Left ventricle myocardium inferior (tissue), 1 donor: Measurements from ENCODE around the gene SLC4A3. TPM values are rescaled to one million over a fixed set of nuclear protein-coding genes. Genes with fewer than 3 reads are reported as not detected.

Experiments used
- DNase-seq: peaks from one replicate; pipeline ENCODE4 v3.0.0-alpha.2; 2020
- H3K27ac ChIP-seq: fragments of 200-600 bp; replicated peaks from 2 replicates; pipeline ENCODE4 v1.8.0; 2021
- H3K27me3 ChIP-seq: fragments of 200-600 bp; 2 replicates; pipeline ENCODE4 v1.8.0; 2021; ENCODE audit warnings: low read depth
- H3K36me3 ChIP-seq: fragments of 200-600 bp; 2 replicates; pipeline ENCODE4 v1.8.0; 2021
- H3K4me1 ChIP-seq: fragments of 200-600 bp; 2 replicates; pipeline ENCODE4 v1.8.0; 2021
- H3K4me3 ChIP-seq: fragments of 200-600 bp; 2 replicates; pipeline ENCODE4 v1.8.0; 2021; ENCODE audit warnings: mild to moderate bottlenecking, moderate library complexity
- H3K9me3 ChIP-seq: fragments of 200-600 bp; replicated peaks from 2 replicates; pipeline ENCODE4 v1.8.0; 2021
- intact Hi-C: fragments of 100-400 bp; cut with micrococcal nuclease; formaldehyde crosslinking; loops from one replicate; pipeline ENCODE4 v1.11.0; 2022
- total RNA-seq: library from RNA; stranded (reverse); fragmentation: NEBNext Ultra II Directional; extraction: Animal tissue kit (Norgen Biotek cat#: 25700); gene quantifications from one replicate; pipeline ENCODE4 v1.2.1, GENCODE V29; 2021
- TF ChIP-seq, protein P1 (sequence below): fragments of 200-600 bp; IDR thresholded peaks from 2 replicates; pipeline ENCODE4 v1.8.0; 2021; ENCODE audit warnings: antibody characterized with exemption, mild to moderate bottlenecking, borderline replicate concordance
- donor health status: DM: no; HTN: yes; CAD: no; lungs with severe emphysema.

The SLC4A3 gene
- total RNA-seq, 1 donor from 2014 or later: 426 TPM

DNA sequence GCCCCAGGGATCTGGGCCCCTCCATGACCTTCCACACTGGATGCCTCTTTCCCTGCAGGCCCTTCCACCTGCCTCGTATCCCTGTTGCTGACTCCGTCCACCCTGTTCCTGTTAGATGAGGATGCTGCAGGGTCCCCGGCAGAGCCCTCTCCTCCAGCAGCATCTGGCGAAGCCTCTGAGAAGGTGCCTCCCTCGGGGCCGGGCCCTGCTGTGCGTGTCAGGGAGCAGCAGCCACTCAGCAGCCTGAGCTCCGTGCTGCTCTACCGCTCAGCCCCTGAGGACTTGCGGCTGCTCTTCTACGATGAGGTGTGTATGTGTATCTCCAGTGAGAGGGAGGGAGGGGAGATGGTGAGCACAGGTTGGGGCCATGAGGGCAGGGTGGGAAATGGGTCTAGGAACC lies 12.4 kb upstream of the SLC4A3 start:
- TF ChIP-seq, protein P1, sequence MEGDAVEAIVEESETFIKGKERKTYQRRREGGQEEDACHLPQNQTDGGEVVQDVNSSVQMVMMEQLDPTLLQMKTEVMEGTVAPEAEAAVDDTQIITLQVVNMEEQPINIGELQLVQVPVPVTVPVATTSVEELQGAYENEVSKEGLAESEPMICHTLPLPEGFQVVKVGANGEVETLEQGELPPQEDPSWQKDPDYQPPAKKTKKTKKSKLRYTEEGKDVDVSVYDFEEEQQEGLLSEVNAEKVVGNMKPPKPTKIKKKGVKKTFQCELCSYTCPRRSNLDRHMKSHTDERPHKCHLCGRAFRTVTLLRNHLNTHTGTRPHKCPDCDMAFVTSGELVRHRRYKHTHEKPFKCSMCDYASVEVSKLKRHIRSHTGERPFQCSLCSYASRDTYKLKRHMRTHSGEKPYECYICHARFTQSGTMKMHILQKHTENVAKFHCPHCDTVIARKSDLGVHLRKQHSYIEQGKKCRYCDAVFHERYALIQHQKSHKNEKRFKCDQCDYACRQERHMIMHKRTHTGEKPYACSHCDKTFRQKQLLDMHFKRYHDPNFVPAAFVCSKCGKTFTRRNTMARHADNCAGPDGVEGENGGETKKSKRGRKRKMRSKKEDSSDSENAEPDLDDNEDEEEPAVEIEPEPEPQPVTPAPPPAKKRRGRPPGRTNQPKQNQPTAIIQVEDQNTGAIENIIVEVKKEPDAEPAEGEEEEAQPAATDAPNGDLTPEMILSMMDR: no peak
- DNase-seq: no peak
- H3K4me1 ChIP-seq: peaks cover 49% of the 10 kb centered on the region
- peak overlapping the region; percentile 87 for H3K27ac ChIP-seq
- no peaks in the 10 kb centered on the region for H3K9me3 ChIP-seq
- peaks cover 36% of the 10 kb centered on the region for H3K36me3 ChIP-seq
- no peaks in the 10 kb centered on the region for H3K27me3 ChIP-seq
- intact Hi-C loops: no loop called here
- H3K4me3 ChIP-seq: no peak overlapping the region

DNA sequence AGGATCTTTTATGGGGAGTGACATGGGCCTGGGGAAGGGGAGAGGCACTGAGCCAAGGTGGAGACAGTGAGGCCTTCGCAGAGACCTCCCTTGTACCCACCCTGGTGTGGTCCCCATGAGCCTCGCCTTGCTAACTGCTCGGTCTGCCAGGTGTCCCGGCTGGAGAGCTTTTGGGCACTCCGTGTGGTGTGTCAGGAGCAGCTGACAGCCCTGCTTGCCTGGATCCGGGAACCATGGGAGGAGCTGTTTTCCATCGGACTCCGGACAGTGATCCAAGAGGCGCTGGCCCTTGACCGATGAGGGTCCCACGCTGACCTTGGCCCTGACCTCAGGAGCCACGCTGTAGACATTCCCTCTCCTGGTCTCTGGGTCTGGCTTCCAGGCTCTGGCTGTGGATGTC lies 11.5 kb upstream of the SLC4A3 start:
- Histone ChIP-seq H3K9me3 (no peaks in the 10 kb centered on the region), H3K27me3 (no peaks in the 10 kb centered on the region), H3K36me3 (peaks cover 34% of the 10 kb centered on the region), H3K27ac (peak overlapping the region; percentile 87), H3K4me1 (peaks cover 42% of the 10 kb centered on the region), H3K4me3 (no peak overlapping the region)
- intact Hi-C loops: no loop called here
- TF ChIP-seq, protein P1: no peak
- DNase-seq: no peak

DNA sequence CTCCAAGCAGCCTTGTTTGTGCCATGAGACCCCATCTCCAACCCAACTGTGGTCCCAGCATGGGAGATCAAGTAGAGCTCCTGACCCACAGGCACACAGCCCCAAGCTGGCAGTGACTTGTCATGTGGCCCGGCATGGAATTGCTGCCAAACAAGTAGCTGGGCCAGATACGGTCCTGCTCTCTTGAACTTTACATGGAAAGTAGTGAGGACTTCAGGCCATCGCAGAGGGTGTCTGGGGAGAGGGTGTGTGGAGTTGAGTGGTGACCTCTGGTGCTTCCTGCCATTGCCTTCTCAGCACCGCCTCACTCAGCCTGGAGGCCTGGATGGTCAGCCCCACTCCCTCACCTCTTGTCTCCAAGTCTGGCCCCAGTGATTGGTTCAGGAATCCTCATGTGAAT lies 10.9 kb upstream of the SLC4A3 start:
- peak overlapping the region; percentile 87 for H3K27ac ChIP-seq
- peak; percentile 60 for DNase-seq
- no peaks in the 10 kb centered on the region for H3K9me3 ChIP-seq
- no peak overlapping the region for H3K4me3 ChIP-seq
- peaks cover 44% of the 10 kb centered on the region for H3K4me1 ChIP-seq
- intact Hi-C loops: no loop called here
- H3K36me3 ChIP-seq: peaks cover 27% of the 10 kb centered on the region
- H3K27me3 ChIP-seq: no peaks in the 10 kb centered on the region
- TF ChIP-seq, protein P1: no peak

DNA sequence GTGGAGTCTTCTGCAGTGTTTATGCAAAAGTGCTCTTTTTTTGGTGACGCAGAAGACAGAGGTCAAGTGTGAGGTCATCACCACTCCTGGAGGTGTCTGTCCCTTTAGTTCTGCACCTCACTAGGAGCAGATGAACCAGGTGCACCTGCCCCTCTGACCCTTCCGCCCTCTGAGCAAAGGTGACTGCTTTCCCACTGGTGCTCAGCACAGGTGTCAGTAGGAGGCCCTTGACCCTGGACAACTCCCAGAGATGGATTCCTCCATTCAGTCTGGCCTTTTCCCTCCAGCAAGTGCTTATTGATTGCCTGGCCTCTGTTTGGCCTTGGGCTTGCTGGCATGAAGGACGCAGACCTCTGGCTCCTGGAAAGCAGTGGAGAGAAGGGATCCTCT lies 8.7 kb upstream of the SLC4A3 start:
- H3K9me3 ChIP-seq: no peaks in the 10 kb centered on the region
- H3K27me3 ChIP-seq: no peaks in the 10 kb centered on the region
- peaks cover 57% of the 10 kb centered on the region for H3K4me1 ChIP-seq
- intact Hi-C loops: no loop called here
- H3K36me3 ChIP-seq: peaks cover 20% of the 10 kb centered on the region
- TF ChIP-seq, protein P1: no peak
- DNase-seq: no peak
- peak overlapping the region; percentile 87 for H3K27ac ChIP-seq
- no peak overlapping the region for H3K4me3 ChIP-seq

DNA sequence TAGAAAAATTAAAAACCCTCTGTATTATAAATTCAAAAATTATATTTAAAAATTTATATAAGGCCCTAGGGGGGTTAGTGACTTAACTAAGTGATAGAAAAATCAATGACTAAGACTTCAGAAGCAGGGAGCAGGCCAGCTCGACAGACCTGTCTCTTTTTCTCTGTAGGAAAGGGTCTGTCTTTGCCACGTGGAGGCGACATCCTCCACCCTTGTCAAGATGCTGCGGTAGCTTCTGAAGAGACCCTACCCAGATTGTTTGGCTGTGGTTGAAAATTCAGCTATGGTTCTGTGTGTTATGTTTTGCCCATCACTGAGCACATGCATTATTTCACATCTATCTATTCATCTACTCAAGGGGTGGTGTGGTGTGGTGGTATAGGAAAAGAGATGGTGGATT lies 8.2 kb upstream of the SLC4A3 start:
- Histone ChIP-seq H3K27ac (peak overlapping the region; percentile 87), H3K4me3 (no peak overlapping the region), H3K9me3 (no peaks in the 10 kb centered on the region), H3K36me3 (peaks cover 15% of the 10 kb centered on the region), H3K4me1 (peaks cover 62% of the 10 kb centered on the region), H3K27me3 (no peaks in the 10 kb centered on the region)
- TF ChIP-seq, protein P1: no peak
- intact Hi-C loops: no loop called here
- no peak for DNase-seq

DNA sequence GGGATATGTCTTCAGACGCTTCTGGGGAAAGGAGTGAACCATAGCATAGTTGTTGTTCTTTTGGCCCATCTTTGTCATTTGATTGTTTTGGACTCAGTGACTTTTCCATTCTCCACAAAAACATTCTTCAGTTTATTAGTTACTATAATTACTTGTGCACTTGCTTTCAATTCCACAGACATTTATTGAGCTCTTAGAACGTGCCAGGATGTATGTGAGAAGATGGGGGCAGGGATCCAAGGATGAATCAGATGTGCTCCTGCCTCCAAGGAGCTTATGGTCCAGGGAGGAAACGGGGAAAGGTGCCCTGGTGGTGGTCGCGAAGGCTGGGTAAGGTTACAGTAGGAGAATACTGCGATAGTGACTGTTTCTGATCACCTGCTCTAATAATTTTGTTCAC lies 6.9 kb upstream of the SLC4A3 start:
- no peak overlapping the region for H3K27ac ChIP-seq
- H3K36me3 ChIP-seq: peaks cover 6% of the 10 kb centered on the region
- H3K27me3 ChIP-seq: no peaks in the 10 kb centered on the region
- TF ChIP-seq, protein P1: no peak
- H3K4me1 ChIP-seq: peaks cover 69% of the 10 kb centered on the region
- no peak overlapping the region for H3K4me3 ChIP-seq
- no peaks in the 10 kb centered on the region for H3K9me3 ChIP-seq
- DNase-seq: no peak
- intact Hi-C loops: no loop called here
